Prostate gland (tissue), 2 donors: ENCODE results near the gene BYSL. TPM values are rescaled to one million over a fixed set of nuclear protein-coding genes. Genes with fewer than 3 reads are reported as not detected.

Experiments
- DNase-seq: peaks from one replicate; pipeline ENCODE4 v3.0.0-alpha.2; 2019; ENCODE audit warnings: low spot score
- H3K27ac ChIP-seq, 2 donors: fragments of 200-600 bp; sonication (generic); 2 replicates each; pipeline ENCODE4 v1.5.1; 2017 to 2019
- H3K27me3 ChIP-seq: fragments of 200-600 bp; sonication (generic); replicated peaks from 2 replicates; pipeline ENCODE4 v1.5.1; 2019; ENCODE audit not compliant: insufficient read depth
- H3K36me3 ChIP-seq, 2 donors: fragments of 200-600 bp; sonication (generic); 1 replicate in 1 of 2; 2 replicates in 1 of 2; pipeline versions ENCODE4 v1.5.1 to v1.8.1; 2017 to 2019
- H3K4me1 ChIP-seq: fragments of 200-600 bp; sonication (generic); replicated peaks from 2 replicates; pipeline ENCODE4 v1.5.1; 2019
- H3K4me3 ChIP-seq, 2 donors: fragments of 200-600 bp; sonication (generic); 2 replicates each; pipeline ENCODE4 v1.5.1; 2017 to 2019
- H3K9me3 ChIP-seq: fragments of 200-600 bp; sonication (generic); 2 replicates; pipeline ENCODE4 v1.5.1; 2017
- POLR2A ChIP-seq: fragments of 450-650 bp; IDR thresholded peaks from one replicate; pipeline ENCODE4 v1.6.1; 2016; ENCODE audit warnings: antibody characterized with exemption, mild to moderate bottlenecking
- POLR2AphosphoS5 ChIP-seq: sonication (generic); formaldehyde crosslinking; IDR thresholded peaks from one replicate; pipeline ENCODE4 v1.6.1; 2017; ENCODE audit warnings: antibody characterized with exemption
- WGBS: methylation state at CpG from one replicate; pipeline ENCODE4 v1.1.5; 2018; 5-methylcytosine and 5-hydroxymethylcytosine counted together
- intact Hi-C: fragments of 100-400 bp; cut with DNase I; formaldehyde crosslinking; loops from one replicate; pipeline ENCODE4 v1.14.2; 2022
- total RNA-seq, 2 donors: library from RNA; depleted of rRNA; stranded (reverse); fragments of >200 nt; gene quantifications; one replicate each; pipeline ENCODE4 v1.1.0, GENCODE V29; 2016
- TF ChIP-seq, protein P1 (sequence below), 4 experiments: fragments of 200-600 bp in 2 of 4; fragments of 450-650 bp in 2 of 4; sonication (generic) in 2 of 4; IDR thresholded peaks; 1 replicate in 3 of 4; 2 replicates in 1 of 4; pipeline ENCODE4 v1.5.1; 2016 to 2019; ENCODE audit warnings: antibody characterized with exemption in 4 of 4, mild to moderate bottlenecking in 2 of 4, moderate library complexity in 2 of 4

Gene BYSL
- total RNA-seq, 2 donors from 2014 or later, result 9.5 to 12.6 TPM

DNA sequence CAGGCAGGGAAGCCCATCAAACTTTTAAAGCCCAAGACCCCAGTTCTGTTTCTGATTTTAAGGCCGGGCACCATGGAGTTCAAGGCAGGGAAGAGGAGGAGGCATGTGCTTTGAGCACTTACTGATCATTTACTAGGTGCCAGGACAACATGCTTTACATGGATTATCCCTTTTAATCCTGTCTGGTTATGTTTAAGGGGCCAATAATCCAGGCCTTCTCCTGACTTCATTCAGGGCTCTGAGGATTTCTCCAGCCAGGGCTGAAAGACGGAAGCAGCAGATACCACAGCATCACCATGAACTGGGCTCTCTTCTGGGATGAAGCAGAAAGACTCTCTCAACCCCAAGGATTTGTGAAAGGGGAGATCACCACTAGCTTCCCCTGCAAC lies 16.2 kb downstream of the BYSL start:
- no peak for DNase-seq
- Histone ChIP-seq H3K9me3 (no peaks in the 10 kb centered on the region), H3K4me1 (peaks cover 10% of the 10 kb centered on the region), H3K36me3 (peaks cover 9 to 11% of the 10 kb centered on the region in 2 donors), H3K4me3 (no peak overlapping the region), H3K27ac (peak overlapping the region in 1 of 2 donors; percentile 14), H3K27me3 (no peaks in the 10 kb centered on the region)
- TF ChIP-seq POLR2A (no peak), POLR2AphosphoS5 (no peak)
- TF ChIP-seq, protein P1, sequence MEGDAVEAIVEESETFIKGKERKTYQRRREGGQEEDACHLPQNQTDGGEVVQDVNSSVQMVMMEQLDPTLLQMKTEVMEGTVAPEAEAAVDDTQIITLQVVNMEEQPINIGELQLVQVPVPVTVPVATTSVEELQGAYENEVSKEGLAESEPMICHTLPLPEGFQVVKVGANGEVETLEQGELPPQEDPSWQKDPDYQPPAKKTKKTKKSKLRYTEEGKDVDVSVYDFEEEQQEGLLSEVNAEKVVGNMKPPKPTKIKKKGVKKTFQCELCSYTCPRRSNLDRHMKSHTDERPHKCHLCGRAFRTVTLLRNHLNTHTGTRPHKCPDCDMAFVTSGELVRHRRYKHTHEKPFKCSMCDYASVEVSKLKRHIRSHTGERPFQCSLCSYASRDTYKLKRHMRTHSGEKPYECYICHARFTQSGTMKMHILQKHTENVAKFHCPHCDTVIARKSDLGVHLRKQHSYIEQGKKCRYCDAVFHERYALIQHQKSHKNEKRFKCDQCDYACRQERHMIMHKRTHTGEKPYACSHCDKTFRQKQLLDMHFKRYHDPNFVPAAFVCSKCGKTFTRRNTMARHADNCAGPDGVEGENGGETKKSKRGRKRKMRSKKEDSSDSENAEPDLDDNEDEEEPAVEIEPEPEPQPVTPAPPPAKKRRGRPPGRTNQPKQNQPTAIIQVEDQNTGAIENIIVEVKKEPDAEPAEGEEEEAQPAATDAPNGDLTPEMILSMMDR (IDR thresholded peaks at IDR 0.05), result no peak
- intact Hi-C loops, result loop anchor here (5.0 kb wide), 1 partner anchor 155 kb away; the partner anchor contains the start of gene PRICKLE4
- 66% methylated on average over 2 of the region's 2 CpGs for WGBS

DNA sequence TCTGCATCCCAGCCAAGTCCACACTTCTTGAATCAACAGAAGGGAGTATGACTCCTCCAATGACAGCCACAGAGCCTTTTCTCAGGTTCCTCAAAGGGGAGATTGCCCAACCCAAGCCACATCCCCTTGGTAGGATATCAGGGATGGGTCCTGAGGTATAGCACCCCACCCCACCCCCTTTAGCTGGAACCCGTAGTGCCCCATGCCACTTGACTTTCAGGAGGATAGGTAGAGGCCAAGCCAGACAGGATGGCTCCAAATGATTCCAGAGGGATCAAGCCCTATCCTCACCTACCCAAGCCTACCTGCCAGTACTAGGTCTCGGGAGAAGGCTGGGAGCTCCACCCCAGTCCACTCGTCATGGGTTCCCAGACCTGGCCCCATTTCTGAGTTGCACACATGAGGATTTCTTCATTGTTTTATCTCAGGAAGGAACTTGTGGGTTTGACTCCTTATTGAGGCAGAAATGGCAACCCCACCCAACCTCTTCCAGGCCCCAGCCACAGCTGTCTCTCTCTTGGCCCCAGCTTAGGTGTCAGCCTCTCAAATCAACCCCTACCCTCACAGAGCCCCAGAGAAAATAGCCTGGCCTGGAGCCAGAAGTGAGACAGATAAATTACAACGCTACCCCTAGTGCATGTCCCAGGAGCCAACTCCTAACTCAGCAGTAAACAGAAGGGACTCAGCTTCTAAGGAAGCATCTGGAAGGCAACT lies 16.7 kb downstream of the BYSL start:
- Histone ChIP-seq H3K4me1 (peaks cover 10% of the 10 kb centered on the region), H3K4me3 (no peak overlapping the region)
- 63% methylated on average over 4 of the region's 4 CpGs for WGBS

DNA sequence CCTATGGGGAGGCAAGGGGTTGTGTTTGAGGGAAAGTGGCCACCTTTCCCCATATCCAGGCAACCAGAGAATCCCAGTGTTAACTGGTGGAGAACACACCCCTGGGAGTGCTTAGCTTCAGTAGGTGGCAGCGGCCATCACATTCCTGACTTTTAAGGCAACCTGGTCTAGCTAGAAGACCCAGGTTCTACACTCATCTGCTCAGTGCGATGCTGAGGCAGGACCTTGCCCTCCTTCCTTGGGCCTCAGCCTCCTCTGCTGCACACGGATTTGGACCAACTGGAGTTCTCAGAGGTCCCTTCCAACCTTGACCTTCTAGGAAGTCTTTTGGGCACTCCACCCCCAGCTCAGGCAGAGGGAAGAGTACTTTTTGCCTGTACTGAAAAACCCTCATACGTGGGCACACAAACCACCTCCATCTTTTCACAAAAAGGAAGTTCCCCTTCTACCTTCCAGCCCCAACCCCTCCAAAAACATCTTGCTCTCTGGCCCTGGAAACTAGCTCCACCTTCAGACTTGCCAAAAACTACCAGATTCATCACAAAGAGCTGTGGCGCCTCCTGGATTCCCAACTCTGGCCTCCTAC lies 17.4 kb downstream of the BYSL start:
- no peak for DNase-seq
- Histone ChIP-seq H3K4me3 (no peak overlapping the region), H3K4me1 (peaks cover 10% of the 10 kb centered on the region), H3K36me3 (peaks cover 4 to 7% of the 10 kb centered on the region in 2 donors), H3K27me3 (no peaks in the 10 kb centered on the region), H3K27ac (no peak overlapping the region), H3K9me3 (no peaks in the 10 kb centered on the region)
- intact Hi-C loops, result loop anchor here (5.0 kb wide), 1 partner anchor 156 kb away; the partner anchor contains the start of gene PRICKLE4
- 70% methylated on average over 5 of the region's 5 CpGs for WGBS
- TF ChIP-seq POLR2AphosphoS5, result no peak
- no peak for TF ChIP-seq POLR2A
- TF ChIP-seq, protein P1 (IDR thresholded peaks at IDR 0.05), result no peak

More for the DNA sequence above, 16.7 kb downstream of the BYSL start:
- TF ChIP-seq, protein P1 (IDR thresholded peaks at IDR 0.05), result no peak
- TF ChIP-seq POLR2A (no peak), POLR2AphosphoS5 (no peak)
- Histone ChIP-seq H3K27ac (no peak overlapping the region), H3K9me3 (no peaks in the 10 kb centered on the region), H3K27me3 (no peaks in the 10 kb centered on the region), H3K36me3 (peaks cover 5 to 7% of the 10 kb centered on the region in 2 donors)
- intact Hi-C loops, result loop anchor here (5.0 kb wide), 1 partner anchor 156 kb away; the partner anchor contains the start of gene PRICKLE4
- no peak for DNase-seq

DNA sequence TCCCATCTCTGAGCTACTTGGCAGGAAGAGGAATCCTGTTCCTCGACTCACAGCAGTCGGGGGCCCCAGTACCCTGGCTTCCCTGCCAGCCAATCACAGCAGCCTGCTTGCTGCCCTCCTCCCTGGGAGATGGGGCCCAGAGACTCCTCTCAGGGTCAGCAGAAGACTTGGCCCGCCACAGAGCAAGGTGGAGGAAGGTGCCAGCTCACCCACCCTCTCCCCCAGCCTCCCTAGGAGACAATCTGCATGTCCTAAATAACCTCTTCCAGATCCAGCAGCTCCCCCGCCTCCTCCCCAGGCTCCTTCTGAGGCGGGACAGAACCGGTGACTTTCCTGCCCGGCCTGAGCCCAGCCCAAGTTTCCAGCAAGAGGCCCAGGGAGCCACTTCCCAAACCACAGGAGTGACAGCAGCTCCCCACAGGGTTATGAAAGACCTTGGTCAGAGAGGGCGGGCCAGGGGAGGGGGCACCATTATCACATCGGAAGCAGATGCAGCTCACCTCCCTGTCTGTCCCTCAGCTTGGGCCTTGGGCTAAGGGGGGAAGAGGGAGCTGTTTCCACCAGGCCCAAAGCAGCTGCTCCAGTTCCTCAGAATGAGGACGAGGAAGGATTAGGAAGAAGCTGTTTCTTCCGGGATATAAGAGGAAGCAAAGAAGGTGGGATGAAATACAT lies 18.0 kb downstream of the BYSL start:
- 56% methylated on average over 11 of the region's 11 CpGs for WGBS
- H3K27me3 ChIP-seq, result no peaks in the 10 kb centered on the region
- H3K27ac ChIP-seq, result peak overlapping the region in 1 of 2 donors; percentile 13
- no peaks in the 10 kb centered on the region for H3K9me3 ChIP-seq
- no peak overlapping the region for H3K4me3 ChIP-seq
- H3K36me3 ChIP-seq, result peaks cover 4 to 5% of the 10 kb centered on the region in 2 donors
- TF ChIP-seq POLR2A (no peak), POLR2AphosphoS5 (no peak)
- TF ChIP-seq, protein P1 (IDR thresholded peaks at IDR 0.05), result no peak
- peaks cover 10% of the 10 kb centered on the region for H3K4me1 ChIP-seq
- intact Hi-C loops, result loop anchor here (5.0 kb wide), 1 partner anchor 157 kb away; the partner anchor contains the start of gene PRICKLE4
- no peak for DNase-seq
